DND-41 (cell line): ENCODE measurements around the gene GCFC2.

ENCODE experiments used
- CTCF ChIP-seq: IDR thresholded peaks from 2 replicates; pipeline ENCODE4 v1.5.1; 2012; ENCODE audit warnings: borderline replicate concordance, low read length, moderate library complexity, mild to moderate bottlenecking; ENCODE audit not compliant: poor library complexity, severe bottlenecking; ENCODE audit errors: extremely low read depth
- EZH2 ChIP-seq: IDR thresholded peaks from 3 replicates; pipeline ENCODE4 v1.6.1; 2012; ENCODE audit warnings: borderline replicate concordance, low read depth, mild to moderate bottlenecking, moderate library complexity, low read length, inconsistent platforms; ENCODE audit not compliant: severe bottlenecking

- TF ChIP-seq CTCF = no peak
- TF ChIP-seq EZH2 = no peak
These were observed 41.2 kb upstream of the GCFC2 start for GRCh38 chr2:75751824-75752468.
